HepG2 (cell line): ENCODE results near the gene GAL3ST2. TPM values are rescaled to one million over a fixed set of nuclear protein-coding genes. Genes with fewer than 3 reads are reported as not detected.

Source experiments
- BRD4 ChIP-seq: sonication (generic); formaldehyde crosslinking; IDR thresholded peaks from 2 replicates; pipeline ENCODE4 v1.4.0; 2020; ENCODE audit warnings: missing genetic modification reagents
- CHD2 ChIP-seq: IDR thresholded peaks from 2 replicates; pipeline ENCODE4 v1.6.1; 2011; ENCODE audit warnings: low read depth, low read length, improper control_type of control experiment
- ELF4 ChIP-seq: sonication (generic); formaldehyde crosslinking; IDR thresholded peaks from 2 replicates; pipeline ENCODE4 v1.5.0; 2020; ENCODE audit warnings: missing genetic modification reagents, mild to moderate bottlenecking, moderate library complexity, borderline replicate concordance
- FOXM1 ChIP-seq: sonication (generic); formaldehyde crosslinking; IDR thresholded peaks from 2 replicates; pipeline ENCODE4 v1.5.0; 2020; ENCODE audit warnings: missing genetic modification reagents
- HHEX ChIP-seq: IDR thresholded peaks from 2 replicates; pipeline ENCODE4 v1.6.1; 2016; ENCODE audit warnings: control low read depth
- HMG20B ChIP-seq: conservative IDR thresholded peaks from 2 replicates; pipeline ENCODE4 v1.6.1; 2016; ENCODE audit warnings: missing genetic modification reagents, missing compliant biosample characterization
- HNRNPL ChIP-seq: fragments of 200-400 bp; formaldehyde crosslinking; IDR thresholded peaks from 2 replicates; pipeline ENCODE4 v1.6.1; 2017; ENCODE audit warnings: mild to moderate bottlenecking, low read depth, low read length
- ISX ChIP-seq: sonication (generic); formaldehyde crosslinking; conservative IDR thresholded peaks from 2 replicates; pipeline ENCODE4 v1.5.0; 2020; ENCODE audit warnings: missing genetic modification reagents
- KDM5B ChIP-seq: sonication (generic); formaldehyde crosslinking; IDR thresholded peaks from 2 replicates; pipeline ENCODE4 v1.4.0; 2020; ENCODE audit warnings: missing genetic modification reagents, mild to moderate bottlenecking, borderline replicate concordance
- KLF15 ChIP-seq: sonication (generic); formaldehyde crosslinking; IDR thresholded peaks from 2 replicates; pipeline ENCODE4 v1.8.1; 2023; ENCODE audit warnings: borderline replicate concordance, mild to moderate bottlenecking, inconsistent platforms, missing genetic modification reagents, mixed read lengths
- MEF2D ChIP-seq: sonication (generic); formaldehyde crosslinking; IDR thresholded peaks from 2 replicates; pipeline ENCODE4 v1.5.1; 2020; ENCODE audit warnings: mild to moderate bottlenecking, missing genetic modification reagents
- POLR2AphosphoS2 ChIP-seq: IDR thresholded peaks from 2 replicates; pipeline ENCODE4 v1.6.1; 2011; ENCODE audit warnings: low read depth, low read length, improper control_type of control experiment
- SNAI1 ChIP-seq: sonication (generic); formaldehyde crosslinking; IDR thresholded peaks from 2 replicates; pipeline ENCODE4 v1.5.0; 2020; ENCODE audit warnings: mild to moderate bottlenecking, missing genetic modification reagents, borderline replicate concordance
- SP1 ChIP-seq, 2 experiments: fragments of 450-650 bp in 1 of 2; sonication (generic) in 1 of 2; formaldehyde crosslinking in 1 of 2; IDR thresholded peaks; 2 replicates each; pipeline versions ENCODE4 v1.4.0 to v1.6.1; 2016 to 2020; ENCODE audit warnings: missing genetic modification reagents in 1 of 2
- U2AF1 ChIP-seq: fragments of 200-400 bp; formaldehyde crosslinking; optimal IDR thresholded peaks from 2 replicates; pipeline ENCODE3; 2017; ENCODE audit warnings: mild to moderate bottlenecking, low read depth, low read length
- ZNF160 ChIP-seq: sonication (generic); formaldehyde crosslinking; IDR thresholded peaks from 2 replicates; pipeline ENCODE4 v1.8.0; 2022; ENCODE audit warnings: mild to moderate bottlenecking, inconsistent platforms, missing genetic modification reagents
- ZNF224 ChIP-seq: sonication (generic); formaldehyde crosslinking; IDR thresholded peaks from 2 replicates; pipeline ENCODE4 v1.5.0; 2020; ENCODE audit warnings: mild to moderate bottlenecking, missing genetic modification reagents
- ZNF276 ChIP-seq: sonication (generic); formaldehyde crosslinking; IDR thresholded peaks from 2 replicates; pipeline ENCODE4 v1.4.0; 2020; ENCODE audit warnings: mild to moderate bottlenecking, low read depth, missing genetic modification reagents
- ZNF326 ChIP-seq: sonication (generic); formaldehyde crosslinking; IDR thresholded peaks from 2 replicates; pipeline ENCODE4 v1.4.0; 2020; ENCODE audit warnings: missing genetic modification reagents, borderline replicate concordance
- ZNF333 ChIP-seq: sonication (generic); formaldehyde crosslinking; IDR thresholded peaks from 2 replicates; pipeline ENCODE4 v1.4.0; 2020; ENCODE audit warnings: mild to moderate bottlenecking, missing genetic modification reagents, borderline replicate concordance
- ZNF558 ChIP-seq: sonication (generic); formaldehyde crosslinking; IDR thresholded peaks from 2 replicates; pipeline ENCODE4 v1.9.0; 2022; ENCODE audit warnings: mild to moderate bottlenecking, missing genetic modification reagents, borderline replicate concordance
- ZNF646 ChIP-seq: sonication (generic); formaldehyde crosslinking; IDR thresholded peaks from 2 replicates; pipeline ENCODE4 v1.9.0; 2021; ENCODE audit warnings: mild to moderate bottlenecking, missing genetic modification reagents
- polyA plus RNA-seq, 8 experiments: library from polyadenylated mRNA; depleted of rRNA in 3 of 8; stranded (reverse) in 7 of 8; unstranded in 1 of 8; fragments of >200 nt; fragmentation: Illumina TruSeq in 4 of 8; extraction: Trizol in 4 of 8; gene quantifications; 2 replicates each; pipeline versions ENCODE4 v1.2.1 to v1.2.3, GENCODE V29; 2011 to 2016; ENCODE audit warnings: low read depth in 4 of 8, missing spikeins in 1 of 8, mixed read lengths in 1 of 8; ENCODE audit not compliant: insufficient read depth in 1 of 8
- total RNA-seq, 5 experiments: library from RNA; depleted of rRNA; stranded (reverse); fragments of >200 nt; fragmentation: Illumina TruSeq; extraction: Trizol; gene quantifications; 2 replicates each; pipeline ENCODE4 v1.2.3, GENCODE V29; 2016; ENCODE audit warnings: low read depth in 1 of 5

GAL3ST2 gene
- total and polyA plus RNA-seq, 2 of the 13 experiments (the other 11 are each of a cell fraction or from before 2014, with no cell fraction given), result 0.17 to 0.20 TPM

GRCh38 chr2:241770185-241770935, 6.3 kb upstream of the GAL3ST2 start (continued):
- TF ChIP-seq U2AF1, result peak; percentile 96
- TF ChIP-seq MEF2D (CRISPR knock-in tag), result peak; percentile 85
- peak; percentile 88 for TF ChIP-seq ZNF333
- TF ChIP-seq ZNF160 (CRISPR knock-in tag), result no peak; the same call in none of the 2 replicates
- peak; percentile 98 for TF ChIP-seq BRD4
- peak; percentile 90 for TF ChIP-seq ZNF224 (CRISPR knock-in tag)
- 0 out of 2 replicates have a peak, but pooled peaks have one; percentile 48 for TF ChIP-seq CHD2
- peak; percentile 65; the same call in 1 of the 2 replicates for TF ChIP-seq ELF4
- peak; percentile 85 for TF ChIP-seq KDM5B (CRISPR knock-in tag)
- TF ChIP-seq HHEX, result peak; percentile 53
- peak; percentile 60; the same call in 1 of the 2 replicates for TF ChIP-seq POLR2AphosphoS2
- no peak; the same call in 1 of the 2 replicates for TF ChIP-seq ZNF326 (CRISPR knock-in tag)
- no peak for TF ChIP-seq SP1 (IDR thresholded peaks at IDR 0.05)
- peak; percentile 75 for TF ChIP-seq SP1 (CRISPR knock-in tag; IDR thresholded peaks at IDR 0.05)
- peak; percentile 97 for TF ChIP-seq ZNF558 (CRISPR knock-in tag)
- TF ChIP-seq ZNF276 (CRISPR knock-in tag), result 0 out of 2 replicates have a peak, but pooled peaks have one; percentile 31
- peak; percentile 62; the same call in 1 of the 2 replicates for TF ChIP-seq ZNF646 (CRISPR knock-in tag)
- peak; percentile 92 for TF ChIP-seq HNRNPL
- peak; percentile 76; the same call in 1 of the 2 replicates for TF ChIP-seq HMG20B (CRISPR knock-in tag)
- TF ChIP-seq SNAI1 (CRISPR knock-in tag), result no peak
- TF ChIP-seq ISX (CRISPR knock-in tag), result peak; percentile 58; the same call in 1 of the 2 replicates
- TF ChIP-seq FOXM1, result no peak; the same call in 1 of the 2 replicates
- peak; percentile 67; the same call in 1 of the 2 replicates for TF ChIP-seq KLF15
